ENCODE results near the gene ROPN1B.
"Not testable (repeated sequence)": the region's sequence is repeated elsewhere in the genome, so short reads cannot be mapped to it uniquely, and the experiment has no call there.

The ROPN1B gene

GRCh38 chr3:125968701-125969592 lies at the start of gene ROPN1B:
ROPN1B (plus strand) TSS chr3:125969178; CDS start chr3:125972055, 2,877 bp downstream.
- not testable (repeated sequence) for DNase-seq

DNA sequence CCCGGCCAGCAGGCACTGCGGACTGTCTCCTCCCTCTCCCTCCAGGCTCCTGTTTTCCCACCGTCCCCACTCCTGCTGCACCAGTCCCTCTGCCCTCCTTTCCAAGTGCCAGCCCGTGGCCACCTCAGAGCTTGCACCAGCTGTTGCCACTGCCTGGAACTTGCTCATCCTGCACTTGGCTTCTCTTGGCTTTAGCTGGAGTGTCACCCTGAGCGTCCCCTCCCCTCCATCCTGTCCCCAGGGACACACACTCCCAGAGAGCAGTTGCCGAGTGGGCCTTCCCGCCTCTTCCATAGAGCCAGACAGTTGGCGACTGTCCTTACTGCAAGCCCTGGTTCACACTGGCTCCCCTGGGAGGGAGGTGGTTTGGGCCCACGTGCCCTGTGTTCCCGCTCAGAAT lies 48.8 kb upstream of the ROPN1B start:
- not testable (repeated sequence) for DNase-seq

DNA sequence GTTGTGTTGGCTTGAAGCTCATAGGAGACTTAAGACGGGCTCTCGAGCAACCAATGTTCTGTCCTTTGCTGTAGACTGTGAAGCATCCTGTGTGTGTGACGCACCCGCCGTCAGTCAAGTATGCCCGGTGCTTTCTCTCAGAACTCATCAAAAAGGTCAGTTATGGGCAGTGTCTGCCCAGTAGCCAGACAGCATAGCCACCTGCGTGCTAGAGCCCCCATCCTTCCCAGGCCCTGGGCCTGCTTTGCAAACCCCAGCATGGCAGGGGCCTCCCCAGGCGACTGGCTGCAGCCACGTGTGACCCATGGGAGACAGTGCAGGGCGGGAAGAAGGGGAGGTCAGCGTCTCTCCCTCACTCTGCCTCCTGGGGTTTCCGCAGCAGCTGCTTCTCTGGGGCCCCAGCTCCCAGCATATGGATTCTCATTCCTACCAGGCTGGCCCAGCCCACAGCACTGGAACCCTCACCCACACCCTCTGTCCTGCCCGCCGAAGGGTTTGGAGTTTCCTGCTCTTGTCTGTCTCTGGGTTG lies 48.2 kb upstream of the ROPN1B start:
- DNase-seq = not testable (repeated sequence)

GRCh38 chr3:125921712-125922111 lies 47.3 kb upstream of the ROPN1B start:
- DNase-seq = peak; percentile 10

- DNase-seq = not testable (repeated sequence)
These were observed 45.5 kb upstream of the ROPN1B start for GRCh38 chr3:125923324-125924115.

- DNase-seq = not testable (repeated sequence)
These were observed 44.7 kb upstream of the ROPN1B start for GRCh38 chr3:125924276-125924675.

DNA sequence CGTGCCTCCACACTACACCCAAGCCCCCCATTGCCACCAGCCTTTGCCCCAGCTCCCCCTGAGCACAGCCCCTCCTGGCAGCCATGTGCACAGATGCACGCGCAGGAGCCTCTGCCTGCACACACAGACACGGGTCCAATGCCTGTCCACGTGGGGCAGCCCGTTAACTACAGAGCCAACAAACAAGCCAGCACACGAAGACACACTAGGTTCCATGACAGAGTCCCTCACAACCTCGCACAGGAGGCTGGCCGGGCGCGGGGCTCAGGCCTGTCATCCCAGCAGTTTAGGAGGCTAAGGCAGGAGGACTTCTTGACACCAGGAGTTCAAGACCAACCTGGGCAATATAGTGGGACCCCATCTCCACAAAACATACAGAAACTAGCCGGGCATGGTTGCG lies 43.3 kb upstream of the ROPN1B start:
- DNase-seq = not testable (repeated sequence)

DNA sequence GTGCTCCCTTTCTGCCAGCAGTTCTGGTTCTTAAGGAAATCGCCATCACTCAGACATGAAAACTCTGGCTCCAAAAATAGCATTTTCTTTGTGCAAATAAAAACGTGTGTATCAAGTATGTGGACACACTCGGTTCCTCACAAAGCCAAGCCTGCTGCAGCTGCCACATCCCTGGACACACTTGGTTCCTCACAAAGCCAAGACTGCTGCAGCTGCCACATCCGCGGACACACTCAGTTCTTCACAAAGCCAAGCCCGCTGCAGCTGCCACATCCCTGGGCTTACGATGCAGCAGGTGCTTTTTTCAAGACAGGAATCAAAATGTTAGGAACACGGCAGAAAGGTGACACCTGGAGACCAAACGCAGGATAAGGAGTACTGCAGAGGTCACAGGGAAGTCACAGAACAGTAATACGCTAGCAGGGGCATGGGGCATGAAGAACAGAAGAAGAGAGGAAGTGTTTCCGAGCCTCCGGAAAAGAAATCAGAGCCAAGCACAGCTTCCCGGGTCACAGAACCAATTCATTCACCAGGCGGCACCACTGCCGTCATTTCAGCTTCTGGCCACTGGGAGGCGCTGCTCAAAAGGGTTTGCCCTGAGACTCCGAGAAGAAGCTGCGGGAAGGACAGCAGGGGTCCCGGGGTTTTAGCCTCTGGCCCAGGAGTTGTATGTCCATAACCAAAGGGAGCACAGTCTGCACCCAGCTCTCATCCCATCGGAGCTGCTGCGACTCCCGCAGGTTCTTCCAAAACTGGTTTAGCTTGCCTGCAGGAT lies 40.0 kb upstream of the ROPN1B start:
- peak; percentile 2 for DNase-seq

DNA sequence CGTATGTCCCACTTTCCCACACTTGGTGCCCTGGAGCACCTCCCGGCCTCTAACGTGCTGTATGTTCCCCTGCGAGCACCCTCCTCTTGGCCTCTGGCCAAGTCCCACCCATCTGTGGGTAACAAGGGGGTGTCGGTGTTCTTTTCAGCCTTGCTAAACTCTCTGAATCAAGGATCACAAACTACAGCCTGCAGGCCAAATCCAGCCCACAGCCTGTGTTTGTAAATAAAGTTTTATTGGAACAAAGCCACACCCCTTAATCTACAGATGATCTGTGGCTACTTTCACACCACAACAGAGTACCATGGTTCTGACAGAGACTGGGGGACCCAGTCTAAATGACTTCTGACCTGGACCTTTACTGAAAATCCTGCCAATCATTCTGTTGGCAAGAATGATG lies 39.2 kb upstream of the ROPN1B start:
- not testable (repeated sequence) for DNase-seq

DNA sequence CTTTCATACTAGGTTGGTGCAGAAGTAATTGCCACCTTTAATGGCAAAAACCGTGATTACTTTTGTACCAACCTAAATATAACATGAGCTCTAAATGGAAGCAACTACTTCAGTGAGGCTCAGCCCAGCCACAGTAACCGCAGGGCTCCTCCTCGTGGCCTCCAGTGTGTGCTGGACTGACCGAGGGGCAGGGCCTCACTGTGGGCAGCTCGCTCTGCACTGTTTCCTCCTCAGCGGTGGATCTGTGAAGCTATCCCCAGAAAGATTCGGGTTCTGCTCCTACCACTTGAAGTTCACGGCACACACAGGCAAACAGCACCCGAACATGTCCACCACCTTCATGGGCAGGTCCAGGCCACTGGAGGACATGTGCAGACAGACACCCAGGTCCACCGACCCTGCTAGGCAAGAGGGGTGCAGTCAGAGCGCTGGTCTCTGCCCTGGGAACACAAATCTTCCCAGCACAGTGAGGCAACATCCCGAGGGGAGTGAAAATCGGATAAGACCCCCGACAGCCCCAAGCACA lies 37.6 kb upstream of the ROPN1B start:
- not testable (repeated sequence) for DNase-seq

GRCh38 chr3:125933397-125934173 lies 35.4 kb upstream of the ROPN1B start:
- not testable (repeated sequence) for DNase-seq

DNA sequence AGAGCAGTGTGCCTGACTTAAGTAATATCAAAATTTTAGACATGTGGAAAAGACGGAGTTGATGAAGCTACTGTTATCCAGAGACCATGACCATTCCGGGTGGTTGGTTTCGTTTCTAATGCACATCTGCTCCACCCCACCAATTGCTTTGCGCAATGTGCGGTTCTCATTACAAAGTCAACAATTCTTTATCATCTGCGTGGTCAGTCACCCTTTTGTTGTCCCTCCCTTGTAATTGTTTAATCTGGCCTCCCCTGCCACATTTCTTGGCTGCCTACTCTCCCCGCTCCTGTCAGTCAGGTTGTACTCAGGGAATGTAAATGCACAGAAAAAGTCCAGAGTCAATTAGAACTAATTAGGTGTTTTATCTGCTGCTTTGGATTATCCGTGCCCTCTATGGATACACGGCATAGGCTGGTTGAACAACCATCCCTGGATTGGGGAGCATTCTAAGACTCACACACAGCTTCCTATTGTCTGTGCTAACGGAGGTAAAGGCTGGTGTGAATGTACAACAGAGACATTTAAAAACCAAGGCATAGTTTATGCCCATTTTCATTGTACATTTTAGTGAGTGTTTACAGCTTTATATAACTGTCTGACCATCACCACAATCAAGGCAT lies 33.6 kb upstream of the ROPN1B start:
- DNase-seq = not testable (repeated sequence)

- not testable (repeated sequence) for DNase-seq
These were observed 32.7 kb upstream of the ROPN1B start for GRCh38 chr3:125936210-125936815.

DNA sequence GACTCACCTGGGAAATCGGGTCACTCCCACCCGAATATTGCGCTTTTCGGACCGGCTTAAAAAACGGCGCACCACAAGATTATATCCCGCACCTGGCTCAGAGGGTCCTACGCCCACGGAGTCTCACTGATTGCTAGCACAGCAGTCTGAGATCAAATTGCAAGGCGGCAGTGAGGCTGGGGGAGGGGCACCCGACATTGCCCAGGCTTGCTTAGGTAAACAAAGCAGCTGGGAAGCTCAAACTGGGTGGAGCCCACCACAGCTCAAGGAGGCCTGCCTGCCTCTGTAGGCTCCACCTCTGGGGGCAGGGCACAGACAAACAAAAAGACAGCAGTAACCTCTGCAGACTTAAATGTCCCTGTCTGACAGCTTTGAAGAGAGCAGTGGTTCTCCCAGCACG lies 32.1 kb upstream of the ROPN1B start:
- not testable (repeated sequence) for DNase-seq

- not testable (repeated sequence) for DNase-seq
These were observed 21.2 kb upstream of the ROPN1B start for GRCh38 chr3:125947806-125948205.

GRCh38 chr3:125948901-125949300 lies 20.1 kb upstream of the ROPN1B start:
- DNase-seq = not testable (repeated sequence)

DNA sequence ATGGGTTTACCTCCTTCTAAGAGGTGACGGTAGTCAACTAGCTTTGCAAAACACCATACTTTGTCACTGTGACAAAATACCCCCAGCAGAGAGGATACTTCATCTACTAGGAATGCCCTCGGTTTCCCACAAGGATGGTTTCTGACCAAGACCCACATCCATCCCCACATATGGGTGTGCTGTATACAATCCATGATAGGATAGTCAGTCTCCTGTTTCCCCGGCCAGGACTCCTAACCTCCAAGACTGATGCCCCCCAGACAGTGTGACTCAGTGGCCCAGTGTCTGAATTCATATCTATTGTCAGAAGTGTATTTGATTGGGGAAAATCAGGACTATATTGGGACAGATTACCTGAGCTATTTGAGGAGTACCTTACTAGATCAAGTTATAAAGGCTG lies 17.8 kb upstream of the ROPN1B start:
- not testable (repeated sequence) for DNase-seq

DNA sequence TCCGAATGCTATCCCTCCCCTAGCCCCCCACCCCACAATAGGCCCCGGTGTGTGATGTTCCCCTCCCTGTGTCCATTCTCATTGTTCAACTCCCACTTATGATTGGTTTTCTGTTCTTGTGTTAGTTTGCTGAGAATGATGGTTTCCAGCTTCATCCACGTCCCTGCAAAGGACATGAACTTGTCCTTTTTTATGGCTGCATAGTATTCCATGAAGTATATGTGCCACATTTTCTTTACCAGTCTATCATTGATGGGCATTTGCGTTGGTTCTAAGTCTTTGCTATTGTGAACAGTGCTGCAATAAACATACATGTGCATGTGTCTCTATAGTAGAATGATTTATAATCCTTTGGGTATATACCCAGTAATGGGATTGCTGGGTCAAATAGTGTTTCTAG lies 12.0 kb upstream of the ROPN1B start:
- DNase-seq = not testable (repeated sequence)

DNA sequence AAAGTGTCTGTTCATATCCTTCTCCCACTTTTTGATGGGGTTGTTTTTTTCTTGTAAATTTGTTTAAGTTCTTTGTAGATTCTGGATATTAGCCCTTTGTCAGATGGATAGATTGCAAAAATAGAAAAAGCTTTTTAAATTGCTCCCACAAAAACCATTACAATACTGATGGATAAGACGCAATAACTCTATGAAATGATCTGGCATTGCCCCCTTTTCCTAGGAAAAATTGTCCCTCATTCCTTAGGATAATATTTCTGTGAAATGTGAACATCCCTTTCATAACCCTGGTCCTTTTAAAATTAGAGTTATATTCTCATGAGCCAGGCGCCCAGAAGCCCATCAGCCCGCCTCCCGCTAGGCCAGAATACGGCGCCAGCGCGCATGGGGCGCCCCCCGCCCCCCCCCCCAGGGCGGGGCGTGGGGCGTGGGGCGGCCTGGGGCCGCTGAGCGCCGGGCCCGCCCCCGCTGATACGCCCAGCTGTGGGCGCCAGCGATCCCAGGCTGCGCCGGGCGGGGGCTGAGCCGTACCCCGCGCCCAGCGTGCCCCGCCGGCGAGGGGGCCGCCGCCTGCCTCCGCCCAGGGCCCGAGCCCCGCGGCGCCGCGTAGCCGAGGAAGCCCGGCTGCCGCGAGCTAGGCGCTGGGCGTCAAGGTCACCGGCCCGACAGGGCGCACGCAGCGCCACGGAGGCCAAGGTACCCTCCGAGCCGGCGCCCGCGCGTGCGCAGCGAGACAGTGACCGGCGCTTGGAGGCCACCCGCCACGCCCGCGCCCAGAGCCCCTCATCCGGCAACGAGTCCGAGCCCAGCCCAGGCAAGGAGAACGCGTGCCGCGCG lies 11.1 kb upstream of the ROPN1B start:
- DNase-seq = no peak
